ENCODE measurements around the gene NKTR. TPM values are rescaled to one million over a fixed set of nuclear protein-coding genes. Genes with fewer than 3 reads are reported as not detected.

NKTR gene
- total and polyA plus RNA-seq, 2 of the 13 experiments (the other 11 are each of a cell fraction or from before 2014, with no cell fraction given), result 41.3 to 59.6 TPM

DNA sequence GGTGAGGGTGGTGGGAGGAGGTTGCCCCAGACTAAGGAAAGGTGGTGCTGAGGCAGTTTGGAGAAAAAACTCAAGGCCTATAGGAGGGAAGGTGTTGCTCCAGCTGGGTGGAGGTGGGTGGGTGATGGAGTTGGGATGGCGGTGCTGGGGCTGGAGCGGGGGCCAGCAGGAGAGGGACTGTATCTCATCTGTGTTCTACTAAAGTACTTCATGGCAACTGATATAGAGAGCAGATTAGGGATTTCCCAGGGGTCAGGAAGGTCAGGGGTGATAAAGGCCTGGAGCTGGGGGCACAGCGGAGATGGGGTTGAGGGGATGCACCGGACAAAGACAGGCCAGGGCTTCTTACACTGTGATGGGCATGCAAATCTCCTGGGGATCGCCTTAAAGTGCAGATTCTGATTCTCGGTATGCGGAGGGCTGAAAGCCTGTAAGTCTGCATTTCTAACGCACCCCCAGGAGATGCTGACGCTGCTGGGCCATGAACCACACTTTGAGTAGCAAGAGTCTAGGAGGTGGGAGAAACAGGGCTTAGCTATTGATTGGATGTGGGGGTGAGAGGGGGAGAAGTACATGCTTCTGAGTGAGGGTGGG, 89.0 kb downstream of the NKTR start:
- Histone ChIP-seq H3K4me2 (ENCODE audit: low read depth, low read length) (no peak overlapping the region), H3K9ac (ENCODE audit: insufficient read depth, low read depth, low read length) (no peak overlapping the region), H3K4me3 (replicated peaks in 1 of 3; ENCODE audit: insufficient read depth in 1 of 3, low read depth in 2 of 3, low read length in 3 of 3) (no peak overlapping the region), H3K4me1 (ENCODE audit: insufficient read depth, low read length) (no peaks in the 10 kb centered on the region; the same call in 1 of the 2 replicates), H3K27me3 (ENCODE audit: control insufficient read depth in 1 of 2, insufficient read depth in 2 of 2, low read length in 2 of 2) (peaks cover 2 to 53% of the 10 kb centered on the region in 2 experiments; a peak in 3 of 5 replicates), H2AFZ (ENCODE audit: low read length) (no peak overlapping the region), H3K27ac (ENCODE audit: extremely low read length, insufficient read depth, low read length) (no peak overlapping the region), H3K79me2 (ENCODE audit: insufficient read depth, low read length) (no peaks in the 10 kb centered on the region), H3K9me3 (ENCODE audit: low read length) (no peaks in the 10 kb centered on the region), H4K20me1 (ENCODE audit: insufficient read depth, low read length) (no peaks in the 10 kb centered on the region), H3K36me3 (replicated peaks in 1 of 2; ENCODE audit: control insufficient read depth in 1 of 2, insufficient read depth in 2 of 2, low read length in 2 of 2) (no peaks in the 10 kb centered on the region)
- FAIRE-seq, result no peak
- in situ Hi-C loops (cut with HindIII; ENCODE audit: extremely low pct_ligation_motif_present, low pct_unique_long_range_greater_than_20kb), result no loop called here
- TF ChIP-seq ZNF678 (CRISPR knock-in tag; IDR thresholded peaks at IDR 0.05) (no peak), NCOA5 (CRISPR knock-in tag; IDR thresholded peaks at IDR 0.05) (no peak), ZNF136 (CRISPR knock-in tag; IDR thresholded peaks at IDR 0.05; ENCODE audit: low read depth) (no peak), ZNF569 (CRISPR knock-in tag; IDR thresholded peaks at IDR 0.05; ENCODE audit: borderline replicate concordance) (no peak)
- TF ChIP-seq, protein P1, sequence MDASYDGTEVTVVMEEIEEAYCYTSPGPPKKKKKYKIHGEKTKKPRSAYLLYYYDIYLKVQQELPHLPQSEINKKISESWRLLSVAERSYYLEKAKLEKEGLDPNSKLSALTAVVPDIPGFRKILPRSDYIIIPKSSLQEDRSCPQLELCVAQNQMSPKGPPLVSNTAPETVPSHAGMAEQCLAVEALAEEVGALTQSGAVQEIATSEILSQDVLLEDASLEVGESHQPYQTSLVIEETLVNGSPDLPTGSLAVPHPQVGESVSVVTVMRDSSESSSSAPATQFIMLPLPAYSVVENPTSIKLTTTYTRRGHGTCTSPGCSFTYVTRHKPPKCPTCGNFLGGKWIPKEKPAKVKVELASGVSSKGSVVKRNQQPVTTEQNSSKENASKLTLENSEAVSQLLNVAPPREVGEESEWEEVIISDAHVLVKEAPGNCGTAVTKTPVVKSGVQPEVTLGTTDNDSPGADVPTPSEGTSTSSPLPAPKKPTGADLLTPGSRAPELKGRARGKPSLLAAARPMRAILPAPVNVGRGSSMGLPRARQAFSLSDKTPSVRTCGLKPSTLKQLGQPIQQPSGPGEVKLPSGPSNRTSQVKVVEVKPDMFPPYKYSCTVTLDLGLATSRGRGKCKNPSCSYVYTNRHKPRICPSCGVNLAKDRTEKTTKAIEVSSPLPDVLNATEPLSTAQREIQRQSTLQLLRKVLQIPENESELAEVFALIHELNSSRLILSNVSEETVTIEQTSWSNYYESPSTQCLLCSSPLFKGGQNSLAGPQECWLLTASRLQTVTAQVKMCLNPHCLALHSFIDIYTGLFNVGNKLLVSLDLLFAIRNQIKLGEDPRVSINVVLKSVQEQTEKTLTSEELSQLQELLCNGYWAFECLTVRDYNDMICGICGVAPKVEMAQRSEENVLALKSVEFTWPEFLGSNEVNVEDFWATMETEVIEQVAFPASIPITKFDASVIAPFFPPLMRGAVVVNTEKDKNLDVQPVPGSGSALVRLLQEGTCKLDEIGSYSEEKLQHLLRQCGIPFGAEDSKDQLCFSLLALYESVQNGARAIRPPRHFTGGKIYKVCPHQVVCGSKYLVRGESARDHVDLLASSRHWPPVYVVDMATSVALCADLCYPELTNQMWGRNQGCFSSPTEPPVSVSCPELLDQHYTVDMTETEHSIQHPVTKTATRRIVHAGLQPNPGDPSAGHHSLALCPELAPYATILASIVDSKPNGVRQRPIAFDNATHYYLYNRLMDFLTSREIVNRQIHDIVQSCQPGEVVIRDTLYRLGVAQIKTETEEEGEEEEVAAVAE (CRISPR knock-in tag; IDR thresholded peaks at IDR 0.05; ENCODE audit: borderline replicate concordance), result no peak
- TF ChIP-seq, protein P2, sequence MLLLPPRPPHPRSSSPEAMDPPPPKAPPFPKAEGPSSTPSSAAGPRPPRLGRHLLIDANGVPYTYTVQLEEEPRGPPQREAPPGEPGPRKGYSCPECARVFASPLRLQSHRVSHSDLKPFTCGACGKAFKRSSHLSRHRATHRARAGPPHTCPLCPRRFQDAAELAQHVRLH (CRISPR knock-in tag; IDR thresholded peaks at IDR 0.05; ENCODE audit: borderline replicate concordance, low read depth), result no peak
- TF ChIP-seq, protein P3, sequence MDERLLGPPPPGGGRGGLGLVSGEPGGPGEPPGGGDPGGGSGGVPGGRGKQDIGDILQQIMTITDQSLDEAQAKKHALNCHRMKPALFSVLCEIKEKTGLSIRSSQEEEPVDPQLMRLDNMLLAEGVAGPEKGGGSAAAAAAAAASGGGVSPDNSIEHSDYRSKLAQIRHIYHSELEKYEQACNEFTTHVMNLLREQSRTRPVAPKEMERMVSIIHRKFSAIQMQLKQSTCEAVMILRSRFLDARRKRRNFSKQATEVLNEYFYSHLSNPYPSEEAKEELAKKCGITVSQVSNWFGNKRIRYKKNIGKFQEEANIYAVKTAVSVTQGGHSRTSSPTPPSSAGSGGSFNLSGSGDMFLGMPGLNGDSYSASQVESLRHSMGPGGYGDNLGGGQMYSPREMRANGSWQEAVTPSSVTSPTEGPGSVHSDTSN (CRISPR knock-in tag; IDR thresholded peaks at IDR 0.05), result no peak
- BruUV-seq (replicated peaks), result no TSS peak
- ChIA-PET CTCF (ENCODE audit: low intra/inter-chr PET ratio, low total read pairs) (no interaction called here), POLR2A (interaction anchor here (1.4 kb wide), 1 partner anchor 89 kb away, joined by 4 read pairs; the partner anchor contains the start of gene NKTR)
- intact Hi-C loops (cut with micrococcal nuclease; ENCODE audit: unreplicated experiment), result no loop called here
- WGBS (ENCODE audit: low lambda C conversion rate), result 43% methylated on average over 9 of the region's 9 CpGs
- no peak for DNase-seq (ENCODE audit: low spot score)
- no peak for ATAC-seq
